ENCODE results near the gene SLC41A1. TPM values are rescaled to one million over a fixed set of nuclear protein-coding genes. Genes with fewer than 3 reads are reported as not detected.
"Not testable (repeated sequence)": the region's sequence is repeated elsewhere in the genome, so short reads cannot be mapped to it uniquely, and the experiment has no call there.

Gene SLC41A1
- 33.2 and 36.2 TPM in 2 replicates for total RNA-seq (2014; rRNA removed; shearing (Covaris generic))

DNA sequence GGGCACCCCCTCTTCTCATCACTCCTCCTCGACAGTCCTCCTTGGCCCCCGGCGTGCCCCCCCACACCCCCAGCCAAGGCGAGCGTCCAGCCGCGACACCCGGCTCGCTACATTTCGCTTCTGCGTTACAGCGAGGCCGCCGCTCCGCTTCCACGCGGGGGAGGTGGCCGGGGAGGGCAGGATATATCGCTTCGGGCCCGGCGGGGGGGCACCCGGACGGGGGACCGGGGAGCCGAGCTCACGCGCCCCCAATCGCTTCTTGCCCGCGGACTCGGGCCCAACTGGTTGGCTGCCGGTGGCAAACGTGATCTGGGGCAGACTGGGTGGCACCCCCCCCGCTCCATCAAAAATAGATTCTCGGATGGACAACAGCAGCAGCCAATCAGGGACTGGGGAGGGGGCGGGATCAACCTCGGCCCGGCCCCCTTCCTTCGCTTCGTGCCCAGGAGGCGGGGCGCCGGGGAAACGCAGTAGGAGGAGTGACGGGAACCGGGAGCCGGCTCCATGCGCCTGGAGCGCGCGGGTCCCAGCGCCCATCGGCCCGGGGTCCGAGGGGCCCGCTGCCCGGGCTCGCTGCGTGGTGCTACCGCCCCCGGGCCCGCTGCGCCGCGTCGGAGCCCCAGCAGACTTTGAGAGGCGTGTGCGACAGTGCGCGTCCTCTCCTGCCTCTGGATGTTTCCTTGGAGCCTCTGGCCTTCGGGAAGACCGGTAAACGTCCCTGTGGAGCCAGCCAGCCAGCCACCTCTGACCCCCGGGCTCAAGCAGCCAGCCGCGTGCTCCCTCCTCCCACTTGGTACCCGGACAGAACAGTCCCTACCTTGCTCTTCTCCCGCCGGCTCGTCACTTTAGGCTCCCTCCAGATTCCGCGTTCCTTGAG, at the start of gene SLC41A1:
Gene SLC41A1, minus strand, starts transcription at position 321 of the 877 bp plus-strand sequence. CDS start 2,757 bp downstream, outside the sequence.
- peak within 1 kb of the TSS; percentile 84 for H3K4me3 ChIP-seq
- peak within 1 kb of the TSS; percentile 78 for H3K27ac ChIP-seq
- peaks cover 21% of the 10 kb centered on the region for H3K36me3 ChIP-seq
- H3K27me3 ChIP-seq, result no peaks in the 10 kb centered on the region
- H3K9me3 ChIP-seq (replicated peaks), result no peaks in the 10 kb centered on the region
- DNase-seq, result peak; percentile 93 to 97
- peaks cover 3% of the 10 kb centered on the region for H3K4me1 ChIP-seq

- Histone ChIP-seq H3K27me3 (no peaks in the 10 kb centered on the region), H3K27ac (no peak overlapping the region), H3K36me3 (no peaks in the 10 kb centered on the region), H3K9me3 (replicated peaks) (peaks cover 8% of the 10 kb centered on the region; the same call in 1 of the 2 replicates), H3K4me3 (no peak overlapping the region), H3K4me1 (no peaks in the 10 kb centered on the region)
- DNase-seq, result no peak
These were observed 48.5 kb upstream of the SLC41A1 start for GRCh38 chr1:205861540-205861939.

DNA sequence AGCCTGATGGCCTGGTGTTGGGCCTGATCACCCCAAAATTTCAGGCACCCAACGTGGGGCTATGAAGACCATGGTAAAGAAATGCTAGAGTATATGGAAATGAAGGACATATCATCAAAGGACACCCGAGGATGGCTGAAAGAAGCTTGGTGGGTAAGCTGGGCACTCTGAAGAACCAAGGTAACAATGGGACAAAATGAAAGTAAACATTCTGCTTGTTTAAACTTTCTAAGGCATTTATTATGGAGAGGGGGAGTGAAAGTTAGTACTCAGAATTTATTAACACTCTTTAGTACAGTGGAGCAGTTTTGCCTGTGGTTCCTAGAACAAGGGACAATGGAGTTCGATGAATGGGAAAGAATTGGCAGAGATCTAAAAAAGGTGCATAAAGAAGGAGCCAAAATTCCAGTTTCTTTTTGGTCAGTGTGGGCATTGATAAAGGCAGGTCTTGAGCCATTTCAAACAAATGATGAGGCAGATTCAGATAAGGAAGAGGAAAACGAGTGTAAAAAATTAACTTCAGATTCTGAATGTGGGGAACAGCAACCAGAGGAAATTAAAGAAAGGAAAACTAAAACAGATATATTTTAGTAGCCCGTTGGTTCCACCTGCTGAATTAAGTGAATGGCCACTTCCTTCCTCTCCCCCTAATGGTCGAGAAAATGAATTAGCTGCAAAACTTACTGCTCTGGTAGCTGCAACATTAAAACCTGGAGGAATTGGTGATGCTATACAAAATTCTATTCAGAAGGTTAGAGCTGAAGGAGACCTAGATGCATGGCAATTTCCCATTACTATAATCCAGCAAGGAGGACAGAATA, 45.4 kb upstream of the SLC41A1 start:
- peaks cover 11% of the 10 kb centered on the region; the same call in 1 of the 2 replicates for H3K9me3 ChIP-seq (replicated peaks)
- no peaks in the 10 kb centered on the region for H3K4me1 ChIP-seq
- no peak for DNase-seq
- no peaks in the 10 kb centered on the region for H3K27me3 ChIP-seq
- H3K36me3 ChIP-seq, result no peaks in the 10 kb centered on the region
- no peak overlapping the region for H3K4me3 ChIP-seq
- H3K27ac ChIP-seq, result no peak overlapping the region

GRCh38 chr1:205857501-205857900, 44.5 kb upstream of the SLC41A1 start:
- not testable (repeated sequence) for H3K27ac ChIP-seq, H3K27me3 ChIP-seq, DNase-seq, H3K36me3 ChIP-seq, H3K4me3 ChIP-seq, H3K4me1 ChIP-seq
- peaks cover 15% of the 10 kb centered on the region for H3K9me3 ChIP-seq (replicated peaks)

DNA sequence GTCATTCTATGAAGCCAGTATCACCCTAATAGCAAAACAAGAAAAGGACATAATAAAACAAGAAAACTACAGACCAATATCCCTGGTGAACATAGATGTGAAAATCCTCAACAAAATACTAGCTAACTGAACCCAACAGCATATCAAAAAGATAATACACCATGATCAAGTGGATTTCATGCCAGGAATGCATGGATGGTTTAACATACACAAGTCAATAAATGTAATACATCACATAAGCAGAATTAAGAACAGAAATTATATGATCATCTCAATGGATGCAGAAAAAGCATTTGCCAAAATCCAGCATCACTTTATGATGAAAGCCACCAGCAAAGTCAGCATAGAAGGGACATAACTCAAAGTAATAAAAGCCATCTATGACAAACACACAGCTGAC, 43.4 kb upstream of the SLC41A1 start:
- no peak for DNase-seq
- H3K27ac ChIP-seq, result no peak overlapping the region
- no peaks in the 10 kb centered on the region for H3K36me3 ChIP-seq

DNA sequence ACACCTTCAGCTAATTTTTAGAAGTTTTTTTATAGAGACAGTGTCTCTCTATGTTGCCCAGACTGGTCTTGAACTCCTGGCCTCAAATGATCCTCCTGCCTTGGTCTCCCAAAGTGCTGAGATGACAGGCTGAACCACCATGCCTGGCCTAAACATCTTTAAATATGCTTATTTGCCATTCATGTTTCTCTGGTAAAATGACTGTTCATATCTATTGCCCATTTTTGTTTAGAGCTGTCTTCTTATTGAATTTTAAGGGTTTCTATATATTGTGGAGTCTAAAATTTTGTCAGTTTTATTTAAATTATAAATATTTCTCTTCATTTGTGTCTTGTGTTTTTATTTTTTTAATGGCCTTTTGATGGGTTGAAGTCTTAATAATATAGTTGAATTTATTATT, 40.0 kb upstream of the SLC41A1 start:
- H3K9me3 ChIP-seq (replicated peaks), result peaks cover 14% of the 10 kb centered on the region
- H3K4me3 ChIP-seq, result no peak overlapping the region
- H3K36me3 ChIP-seq, result no peaks in the 10 kb centered on the region
- no peak for DNase-seq
- H3K27ac ChIP-seq, result no peak overlapping the region
- no peaks in the 10 kb centered on the region for H3K4me1 ChIP-seq
- H3K27me3 ChIP-seq, result no peaks in the 10 kb centered on the region

More for the DNA sequence above, 43.4 kb upstream of the SLC41A1 start:
- H3K4me1 ChIP-seq, result no peaks in the 10 kb centered on the region
- no peak overlapping the region for H3K4me3 ChIP-seq
- peaks cover 19% of the 10 kb centered on the region for H3K9me3 ChIP-seq (replicated peaks)
- no peaks in the 10 kb centered on the region for H3K27me3 ChIP-seq

DNA sequence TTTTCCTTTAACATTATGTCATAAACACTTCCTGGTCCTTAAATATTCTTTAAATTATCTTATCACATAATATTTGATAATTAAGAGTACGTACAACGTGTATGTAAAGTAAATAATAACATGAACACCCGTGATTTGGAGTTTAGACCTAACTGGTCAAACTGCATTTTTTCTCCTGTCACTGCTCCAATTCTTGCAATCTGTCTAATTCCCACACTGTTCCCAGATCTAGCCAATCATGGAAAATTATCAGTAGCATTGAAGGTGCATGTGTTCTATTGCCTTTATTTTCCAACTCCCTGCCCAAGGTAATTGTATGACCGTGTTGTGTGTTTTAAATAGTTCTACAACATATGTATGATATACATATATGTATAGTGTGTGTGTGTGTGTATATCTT, 39.0 kb upstream of the SLC41A1 start:
- Histone ChIP-seq H3K36me3 (no peaks in the 10 kb centered on the region), H3K27ac (no peak overlapping the region), H3K9me3 (replicated peaks) (peaks cover 14% of the 10 kb centered on the region), H3K27me3 (no peaks in the 10 kb centered on the region), H3K4me1 (no peaks in the 10 kb centered on the region), H3K4me3 (no peak overlapping the region)
- DNase-seq, result no peak

DNA sequence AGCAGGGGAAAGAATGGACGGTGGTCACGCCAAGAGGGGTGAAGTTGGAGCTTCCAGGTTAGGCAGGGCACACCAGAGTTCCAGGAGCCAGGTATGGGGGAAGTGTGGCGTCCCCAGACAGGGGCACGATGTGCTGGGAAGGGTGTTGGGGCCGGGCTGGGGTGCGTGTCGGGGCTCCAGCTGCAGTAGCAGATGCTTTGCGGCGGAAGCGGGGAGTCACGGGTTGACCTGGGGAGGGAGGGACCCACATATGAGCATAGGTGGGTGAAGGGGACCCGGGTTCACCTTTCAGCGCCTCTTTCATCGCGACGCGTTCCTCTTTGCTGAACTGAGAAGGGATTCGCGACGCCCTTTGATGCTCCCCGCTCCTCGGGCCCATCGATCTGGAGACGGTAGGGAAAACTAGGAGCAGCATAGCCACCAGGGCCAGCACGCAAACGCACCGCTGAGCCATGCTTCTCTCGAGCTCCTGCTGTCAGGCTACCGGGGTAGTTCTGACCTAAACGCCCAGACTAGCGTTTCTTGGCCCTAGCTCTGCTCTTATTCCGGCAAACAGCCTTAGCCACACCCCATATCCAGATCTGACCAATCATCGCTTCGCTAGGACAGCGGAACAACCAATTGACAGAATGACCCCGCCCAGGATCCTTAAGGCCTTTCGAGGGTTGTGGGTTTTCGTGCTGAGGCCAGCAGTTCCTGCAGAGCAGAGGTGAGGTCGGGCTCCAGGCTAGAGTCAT, 36.8 kb upstream of the SLC41A1 start, which contains the start of gene PM20D1:
Gene PM20D1, minus strand, starts transcription at position 514 of the 737 bp plus-strand sequence. Its CDS starts 60 bp downstream, at position 454.
- no peaks in the 10 kb centered on the region for H3K4me1 ChIP-seq
- DNase-seq, result no peak
- no peak within 1 kb of the TSS for H3K4me3 ChIP-seq
- peaks cover 12% of the 10 kb centered on the region for H3K9me3 ChIP-seq (replicated peaks)
- no peaks in the 10 kb centered on the region for H3K27me3 ChIP-seq
- no peaks in the 10 kb centered on the region for H3K36me3 ChIP-seq
- no peak within 1 kb of the TSS for H3K27ac ChIP-seq

- H3K27ac ChIP-seq, result no peak overlapping the region
- H3K4me1 ChIP-seq, result no peaks in the 10 kb centered on the region
- no peak overlapping the region for H3K4me3 ChIP-seq
- no peaks in the 10 kb centered on the region for H3K9me3 ChIP-seq (replicated peaks)
- no peaks in the 10 kb centered on the region for H3K27me3 ChIP-seq
- no peaks in the 10 kb centered on the region for H3K36me3 ChIP-seq
- no peak for DNase-seq
These were observed 30.2 kb upstream of the SLC41A1 start for GRCh38 chr1:205843036-205843859.

DNA sequence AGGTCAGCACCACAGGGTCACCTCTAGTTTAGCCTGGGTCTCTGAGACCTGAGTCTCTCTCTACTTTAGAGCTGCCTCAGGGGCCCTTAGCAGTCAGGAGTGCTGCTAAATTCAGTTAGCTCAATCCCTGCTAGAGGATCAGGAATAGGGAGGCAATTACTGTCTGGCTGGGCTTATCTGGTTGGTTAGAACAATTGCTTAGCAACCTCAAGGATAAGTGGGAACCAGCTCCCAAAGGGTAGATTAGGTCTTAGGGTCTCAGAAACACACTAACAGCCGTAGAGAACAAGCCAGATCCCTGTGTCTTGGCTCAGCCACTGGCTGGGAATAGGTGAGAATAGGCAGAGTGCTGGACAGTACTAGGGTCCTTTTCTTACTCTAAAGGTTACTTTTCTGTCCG, 29.2 kb upstream of the SLC41A1 start:
- Histone ChIP-seq H3K4me3 (no peak overlapping the region), H3K27ac (no peak overlapping the region), H3K27me3 (no peaks in the 10 kb centered on the region), H3K4me1 (no peaks in the 10 kb centered on the region), H3K9me3 (replicated peaks) (no peaks in the 10 kb centered on the region), H3K36me3 (no peaks in the 10 kb centered on the region)
- DNase-seq, result no peak

- H3K9me3 ChIP-seq (replicated peaks), result no peaks in the 10 kb centered on the region
- H3K27ac ChIP-seq, result no peak overlapping the region
- no peak for DNase-seq
- H3K36me3 ChIP-seq, result no peaks in the 10 kb centered on the region
- H3K4me1 ChIP-seq, result no peaks in the 10 kb centered on the region
- H3K27me3 ChIP-seq, result no peaks in the 10 kb centered on the region
- H3K4me3 ChIP-seq, result no peak overlapping the region
These were observed 27.3 kb upstream of the SLC41A1 start for GRCh38 chr1:205840146-205840923.

DNA sequence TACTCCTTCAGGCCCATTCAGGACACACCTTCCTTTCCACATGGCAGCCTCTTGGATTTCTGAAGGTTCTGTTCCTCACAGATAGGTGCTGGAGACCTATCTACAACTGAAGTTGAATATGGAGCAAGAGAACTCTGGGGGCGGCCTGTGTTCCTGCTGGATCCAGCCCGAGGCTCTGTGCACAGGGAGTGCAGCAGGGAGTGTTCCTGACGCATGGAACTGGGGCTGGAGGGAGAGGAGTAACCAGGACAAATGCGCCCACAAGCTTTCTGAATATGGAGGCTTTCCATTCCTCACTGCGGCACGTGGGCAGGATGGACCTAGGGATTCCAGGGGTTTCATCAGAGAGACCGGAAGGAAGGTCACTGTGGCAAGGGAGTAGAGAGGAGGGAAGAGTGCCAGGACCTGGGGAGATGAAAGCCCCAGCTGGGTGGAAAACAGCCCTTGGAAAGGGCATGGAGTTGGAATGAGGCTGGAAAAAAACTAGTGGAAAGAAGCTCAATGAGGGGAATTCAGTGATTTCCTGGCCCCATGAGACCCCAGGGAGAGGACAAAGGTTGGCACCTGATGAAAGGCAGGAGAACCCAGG, 24.5 kb upstream of the SLC41A1 start:
- DNase-seq, result no peak
- Histone ChIP-seq H3K9me3 (replicated peaks) (no peaks in the 10 kb centered on the region), H3K36me3 (no peaks in the 10 kb centered on the region), H3K4me3 (no peak overlapping the region), H3K4me1 (peaks cover 9% of the 10 kb centered on the region), H3K27ac (no peak overlapping the region), H3K27me3 (no peaks in the 10 kb centered on the region)

GRCh38 chr1:205834751-205835150, 21.8 kb upstream of the SLC41A1 start:
- Histone ChIP-seq H3K36me3 (no peaks in the 10 kb centered on the region), H3K9me3 (replicated peaks) (no peaks in the 10 kb centered on the region), H3K27me3 (no peaks in the 10 kb centered on the region), H3K27ac (no peak overlapping the region), H3K4me1 (peaks cover 10% of the 10 kb centered on the region), H3K4me3 (no peak overlapping the region)
- DNase-seq, result no peak
